ENCODE results near the gene MAP2K7.
A peak's percentile ranks its signal among the peaks of the same experiment; 100 is the strongest.
"Not testable (repeated sequence)": the region's sequence is repeated elsewhere in the genome, so short reads cannot be mapped to it uniquely, and the experiment has no call there.

MAP2K7 gene

GRCh38 chr19:7920519-7921301 is 17.0 kb downstream of the MAP2K7 start:
- DNase-seq, result peak; percentile 100

GRCh38 chr19:7921302-7921966 is 17.8 kb downstream of the MAP2K7 start:
- DNase-seq, result no peak

GRCh38 chr19:7921967-7922835 is 18.5 kb downstream of the MAP2K7 start:
- DNase-seq, result no peak

- DNase-seq, result no peak
These were observed 19.1 kb downstream of the MAP2K7 start for GRCh38 chr19:7922836-7923195.

GRCh38 chr19:7923295-7924191 is 19.9 kb downstream of the MAP2K7 start:
- DNase-seq, result no peak

- DNase-seq, result no peak
These were observed 20.6 kb downstream of the MAP2K7 start for GRCh38 chr19:7924241-7924640.

GRCh38 chr19:7924651-7925170 is 21.0 kb downstream of the MAP2K7 start:
- no peak for DNase-seq

GRCh38 chr19:7925171-7925851 is 21.6 kb downstream of the MAP2K7 start:
- peak; percentile 79 for DNase-seq

GRCh38 chr19:7926021-7926726 is 22.5 kb downstream of the MAP2K7 start, which contains the start of gene CTXN1:
CTXN1 (minus strand) TSS chr19:7926135; CDS start chr19:7925538, 597 bp downstream.
- DNase-seq, result peak; percentile 71

GRCh38 chr19:7926727-7927604 is 23.3 kb downstream of the MAP2K7 start:
- no peak for DNase-seq

GRCh38 chr19:7927605-7928333 is 24.1 kb downstream of the MAP2K7 start:
- DNase-seq, result no peak

GRCh38 chr19:7928334-7928706 is 24.6 kb downstream of the MAP2K7 start:
- DNase-seq, result no peak

- peak; percentile 70 for DNase-seq
These were observed 25.3 kb downstream of the MAP2K7 start for GRCh38 chr19:7928741-7929701.

GRCh38 chr19:7930030-7930429 is 26.4 kb downstream of the MAP2K7 start:
- DNase-seq, result not testable (repeated sequence)

GRCh38 chr19:7930765-7931164 is 27.1 kb downstream of the MAP2K7 start:
- no peak for DNase-seq

GRCh38 chr19:7931221-7932061 is 27.8 kb downstream of the MAP2K7 start:
- DNase-seq, result no peak
